NK-92 (cell line): ENCODE data around the gene STH.

Experiments used
- DNase-seq: peaks from one replicate; lab custom pipeline; 2025; ENCODE audit not compliant: unreplicated experiment; lab: John Stamatoyannopoulos, UW

Gene STH

DNA sequence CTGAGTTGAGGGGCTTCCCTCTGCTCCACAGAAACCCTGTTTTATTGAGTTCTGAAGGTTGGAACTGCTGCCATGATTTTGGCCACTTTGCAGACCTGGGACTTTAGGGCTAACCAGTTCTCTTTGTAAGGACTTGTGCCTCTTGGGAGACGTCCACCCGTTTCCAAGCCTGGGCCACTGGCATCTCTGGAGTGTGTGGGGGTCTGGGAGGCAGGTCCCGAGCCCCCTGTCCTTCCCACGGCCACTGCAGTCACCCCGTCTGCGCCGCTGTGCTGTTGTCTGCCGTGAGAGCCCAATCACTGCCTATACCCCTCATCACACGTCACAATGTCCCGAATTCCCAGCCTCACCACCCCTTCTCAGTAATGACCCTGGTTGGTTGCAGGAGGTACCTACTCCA lies 26.0 kb downstream of the STH start:
- no peak for DNase-seq

DNA sequence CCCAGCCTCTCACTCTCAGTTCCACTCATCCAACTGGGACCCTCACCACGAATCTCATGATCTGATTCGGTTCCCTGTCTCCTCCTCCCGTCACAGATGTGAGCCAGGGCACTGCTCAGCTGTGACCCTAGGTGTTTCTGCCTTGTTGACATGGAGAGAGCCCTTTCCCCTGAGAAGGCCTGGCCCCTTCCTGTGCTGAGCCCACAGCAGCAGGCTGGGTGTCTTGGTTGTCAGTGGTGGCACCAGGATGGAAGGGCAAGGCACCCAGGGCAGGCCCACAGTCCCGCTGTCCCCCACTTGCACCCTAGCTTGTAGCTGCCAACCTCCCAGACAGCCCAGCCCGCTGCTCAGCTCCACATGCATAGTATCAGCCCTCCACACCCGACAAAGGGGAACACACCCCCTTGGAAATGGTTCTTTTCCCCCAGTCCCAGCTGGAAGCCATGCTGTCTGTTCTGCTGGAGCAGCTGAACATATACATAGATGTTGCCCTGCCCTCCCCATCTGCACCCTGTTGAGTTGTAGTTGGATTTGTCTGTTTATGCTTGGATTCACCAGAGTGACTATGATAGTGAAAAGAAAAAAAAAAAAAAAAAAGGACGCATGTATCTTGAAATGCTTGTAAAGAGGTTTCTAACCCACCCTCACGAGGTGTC lies 26.6 kb downstream of the STH start:
- DNase-seq, result no peak

DNA sequence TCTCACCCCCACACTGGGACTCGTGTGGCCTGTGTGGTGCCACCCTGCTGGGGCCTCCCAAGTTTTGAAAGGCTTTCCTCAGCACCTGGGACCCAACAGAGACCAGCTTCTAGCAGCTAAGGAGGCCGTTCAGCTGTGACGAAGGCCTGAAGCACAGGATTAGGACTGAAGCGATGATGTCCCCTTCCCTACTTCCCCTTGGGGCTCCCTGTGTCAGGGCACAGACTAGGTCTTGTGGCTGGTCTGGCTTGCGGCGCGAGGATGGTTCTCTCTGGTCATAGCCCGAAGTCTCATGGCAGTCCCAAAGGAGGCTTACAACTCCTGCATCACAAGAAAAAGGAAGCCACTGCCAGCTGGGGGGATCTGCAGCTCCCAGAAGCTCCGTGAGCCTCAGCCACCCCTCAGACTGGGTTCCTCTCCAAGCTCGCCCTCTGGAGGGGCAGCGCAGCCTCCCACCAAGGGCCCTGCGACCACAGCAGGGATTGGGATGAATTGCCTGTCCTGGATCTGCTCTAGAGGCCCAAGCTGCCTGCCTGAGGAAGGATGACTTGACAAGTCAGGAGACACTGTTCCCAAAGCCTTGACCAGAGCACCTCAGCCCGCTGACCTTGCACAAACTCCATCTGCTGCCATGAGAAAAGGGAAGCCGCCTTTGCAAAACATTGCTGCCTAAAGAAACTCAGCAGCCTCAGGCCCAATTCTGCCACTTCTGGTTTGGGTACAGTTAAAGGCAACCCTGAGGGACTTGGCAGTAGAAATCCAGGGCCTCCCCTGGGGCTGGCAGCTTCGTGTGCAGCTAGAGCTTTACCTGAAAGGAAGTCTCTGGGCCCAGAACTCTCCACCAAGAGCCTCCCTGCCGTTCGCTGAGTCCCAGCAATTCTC lies 27.4 kb downstream of the STH start:
- no peak for DNase-seq

DNA sequence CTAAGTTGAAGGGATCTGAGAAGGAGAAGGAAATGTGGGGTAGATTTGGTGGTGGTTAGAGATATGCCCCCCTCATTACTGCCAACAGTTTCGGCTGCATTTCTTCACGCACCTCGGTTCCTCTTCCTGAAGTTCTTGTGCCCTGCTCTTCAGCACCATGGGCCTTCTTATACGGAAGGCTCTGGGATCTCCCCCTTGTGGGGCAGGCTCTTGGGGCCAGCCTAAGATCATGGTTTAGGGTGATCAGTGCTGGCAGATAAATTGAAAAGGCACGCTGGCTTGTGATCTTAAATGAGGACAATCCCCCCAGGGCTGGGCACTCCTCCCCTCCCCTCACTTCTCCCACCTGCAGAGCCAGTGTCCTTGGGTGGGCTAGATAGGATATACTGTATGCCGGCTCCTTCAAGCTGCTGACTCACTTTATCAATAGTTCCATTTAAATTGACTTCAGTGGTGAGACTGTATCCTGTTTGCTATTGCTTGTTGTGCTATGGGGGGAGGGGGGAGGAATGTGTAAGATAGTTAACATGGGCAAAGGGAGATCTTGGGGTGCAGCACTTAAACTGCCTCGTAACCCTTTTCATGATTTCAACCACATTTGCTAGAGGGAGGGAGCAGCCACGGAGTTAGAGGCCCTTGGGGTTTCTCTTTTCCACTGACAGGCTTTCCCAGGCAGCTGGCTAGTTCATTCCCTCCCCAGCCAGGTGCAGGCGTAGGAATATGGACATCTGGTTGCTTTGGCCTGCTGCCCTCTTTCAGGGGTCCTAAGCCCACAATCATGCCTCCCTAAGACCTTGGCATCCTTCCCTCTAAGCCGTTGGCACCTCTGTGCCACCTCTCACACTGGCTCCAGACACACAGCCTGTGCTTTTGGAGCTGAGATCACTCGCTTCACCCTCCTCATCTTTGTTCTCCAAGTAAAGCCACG lies 28.3 kb downstream of the STH start:
- no peak for DNase-seq

DNA sequence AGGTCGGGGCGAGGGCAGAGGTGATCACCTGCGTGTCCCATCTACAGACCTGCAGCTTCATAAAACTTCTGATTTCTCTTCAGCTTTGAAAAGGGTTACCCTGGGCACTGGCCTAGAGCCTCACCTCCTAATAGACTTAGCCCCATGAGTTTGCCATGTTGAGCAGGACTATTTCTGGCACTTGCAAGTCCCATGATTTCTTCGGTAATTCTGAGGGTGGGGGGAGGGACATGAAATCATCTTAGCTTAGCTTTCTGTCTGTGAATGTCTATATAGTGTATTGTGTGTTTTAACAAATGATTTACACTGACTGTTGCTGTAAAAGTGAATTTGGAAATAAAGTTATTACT lies 28.9 kb downstream of the STH start:
- DNase-seq, result no peak

DNA sequence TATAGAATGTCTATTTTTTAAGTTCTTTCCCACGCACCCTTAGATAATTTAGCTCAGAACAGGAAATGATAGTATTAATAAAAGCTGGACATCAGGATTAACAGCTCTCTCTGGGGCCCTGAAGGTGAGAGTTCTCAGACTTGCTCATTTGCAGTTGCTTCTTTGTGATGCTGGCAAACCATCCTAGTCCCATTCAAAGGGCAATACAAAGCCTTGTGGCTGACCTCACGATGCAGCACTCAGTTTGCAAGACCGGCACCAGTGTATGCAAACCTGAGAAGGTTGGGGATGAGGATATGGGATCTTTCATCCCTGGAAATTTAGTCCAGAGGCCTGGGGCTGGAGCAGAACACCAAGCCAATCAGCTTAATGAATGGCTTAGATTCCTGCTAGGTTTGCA lies 29.3 kb downstream of the STH start:
- no peak for DNase-seq

DNA sequence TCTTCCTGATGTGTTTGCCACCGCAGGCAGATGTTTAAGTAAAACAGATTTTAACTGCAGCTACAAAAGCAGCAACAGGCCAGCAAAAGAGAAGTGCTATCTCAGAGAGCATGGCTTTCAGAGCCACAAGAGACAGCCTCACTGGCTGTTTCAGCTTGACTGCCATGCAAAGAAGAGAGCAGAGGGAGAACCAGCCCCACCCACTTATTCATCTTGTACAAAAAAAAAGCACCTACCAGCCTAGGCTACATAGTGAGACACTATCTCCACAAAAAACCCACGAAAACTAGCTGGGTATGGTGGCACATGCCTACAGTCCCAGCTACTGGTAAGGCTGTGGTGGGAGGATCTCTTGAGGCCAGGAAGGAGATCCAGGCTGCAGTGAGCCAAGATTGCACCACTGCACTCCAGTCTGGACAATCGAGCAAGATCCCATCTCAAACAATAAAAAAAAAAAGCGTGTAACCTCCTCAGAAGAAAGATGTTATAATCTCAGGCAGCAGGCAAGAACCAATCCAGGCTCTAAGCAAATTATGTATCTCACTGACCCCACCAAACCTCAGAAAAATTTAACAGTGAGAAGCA lies 30.0 kb downstream of the STH start:
- DNase-seq, result no peak

DNA sequence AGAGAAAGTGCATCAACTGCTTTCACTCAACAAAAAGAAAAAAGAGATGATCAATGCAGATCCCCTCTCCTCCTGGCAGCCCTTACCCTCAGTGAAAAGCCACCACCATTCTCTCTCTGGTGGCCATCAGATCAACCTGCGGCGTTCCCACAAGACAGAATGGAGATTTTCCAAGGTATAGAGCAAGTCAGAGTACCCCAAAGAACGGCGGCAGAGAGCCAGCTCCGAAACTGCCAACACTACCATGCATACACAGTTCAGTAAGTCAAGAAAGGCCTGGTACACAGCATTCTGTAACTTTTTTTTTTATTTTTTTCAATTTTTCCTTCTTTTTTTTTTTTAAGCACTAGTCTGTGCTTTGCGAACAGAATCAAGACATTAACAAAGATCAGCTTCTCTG lies 30.6 kb downstream of the STH start:
- DNase-seq, result no peak

DNA sequence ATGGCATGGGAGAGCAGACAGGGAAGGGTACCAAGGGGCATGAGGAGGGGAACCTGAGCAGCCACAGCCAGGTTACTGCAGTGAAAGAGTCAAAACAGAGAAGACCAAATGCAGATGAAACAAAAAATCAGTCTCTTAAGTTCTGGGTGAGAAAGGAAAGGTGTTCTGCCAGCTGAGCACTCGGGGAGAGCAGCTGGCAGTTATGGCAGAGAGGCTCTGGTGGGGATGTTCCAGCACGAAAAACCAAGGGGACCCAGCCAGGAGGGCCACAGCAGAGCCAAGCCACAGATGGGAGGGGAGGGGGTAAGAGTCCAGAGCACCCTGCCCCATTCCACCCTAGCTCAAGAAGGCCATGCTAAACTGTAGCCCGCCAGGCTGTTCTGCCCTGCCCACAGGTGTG lies 31.7 kb downstream of the STH start:
- no peak for DNase-seq

DNA sequence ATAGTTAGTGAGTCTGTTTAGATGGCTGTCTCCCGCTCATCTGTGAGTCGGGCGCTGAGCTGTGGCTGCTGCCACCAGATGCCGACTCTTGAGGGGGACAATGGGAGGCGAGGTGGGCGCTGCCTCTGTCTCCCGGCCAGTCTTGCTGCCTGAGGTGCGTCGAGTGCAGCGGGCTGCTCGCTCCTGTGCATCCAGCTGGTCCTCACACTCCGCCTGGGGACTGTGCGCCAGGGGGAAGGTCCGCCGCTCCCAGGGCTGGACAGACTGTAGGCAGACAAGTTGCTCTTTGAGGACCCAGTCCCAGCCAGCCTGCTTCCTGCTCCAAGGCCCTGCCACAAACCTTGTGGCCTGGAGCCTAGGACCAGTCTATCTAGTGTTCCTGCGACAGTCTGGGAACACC lies 32.4 kb downstream of the STH start:
- DNase-seq, result no peak

DNA sequence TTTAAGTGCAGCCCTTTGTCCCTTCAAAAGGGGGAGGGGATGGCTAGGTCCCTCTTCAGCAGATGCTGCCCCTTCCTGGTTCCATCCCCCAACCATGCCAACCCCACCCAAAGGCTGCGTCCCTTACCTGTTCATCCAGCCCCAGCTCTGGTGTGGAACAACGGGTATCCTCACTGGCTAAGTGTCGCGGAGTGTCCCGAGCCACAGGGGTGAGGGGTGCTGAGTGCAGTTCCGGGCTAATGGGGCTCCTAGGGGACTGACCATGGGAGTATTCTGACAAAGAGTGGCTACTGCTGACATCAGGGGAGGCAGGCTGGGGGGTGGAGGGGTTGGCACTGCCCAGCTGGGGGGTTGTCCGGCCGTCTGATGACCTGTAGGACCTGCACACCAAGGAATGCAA lies 32.9 kb downstream of the STH start:
- DNase-seq, result no peak

DNA sequence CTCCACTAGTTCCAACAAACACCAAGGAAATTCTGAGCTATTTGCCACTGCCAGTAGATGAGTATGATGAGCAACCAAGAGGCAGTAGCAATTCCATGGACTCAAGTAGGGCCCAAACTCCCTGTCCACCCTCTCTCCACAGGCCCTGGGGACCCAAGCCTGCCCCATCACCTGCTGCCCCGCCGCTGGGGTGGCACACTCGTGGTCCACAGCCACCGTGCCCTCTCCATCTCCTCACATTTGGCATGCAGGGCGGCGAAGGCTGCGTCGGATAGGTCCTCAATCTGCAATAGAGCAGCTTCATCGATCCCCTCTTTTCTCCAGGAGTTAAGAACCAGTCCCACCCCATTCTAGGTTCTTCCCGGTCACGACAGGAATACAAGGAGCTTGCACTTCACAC lies 33.9 kb downstream of the STH start:
- DNase-seq, result no peak

DNA sequence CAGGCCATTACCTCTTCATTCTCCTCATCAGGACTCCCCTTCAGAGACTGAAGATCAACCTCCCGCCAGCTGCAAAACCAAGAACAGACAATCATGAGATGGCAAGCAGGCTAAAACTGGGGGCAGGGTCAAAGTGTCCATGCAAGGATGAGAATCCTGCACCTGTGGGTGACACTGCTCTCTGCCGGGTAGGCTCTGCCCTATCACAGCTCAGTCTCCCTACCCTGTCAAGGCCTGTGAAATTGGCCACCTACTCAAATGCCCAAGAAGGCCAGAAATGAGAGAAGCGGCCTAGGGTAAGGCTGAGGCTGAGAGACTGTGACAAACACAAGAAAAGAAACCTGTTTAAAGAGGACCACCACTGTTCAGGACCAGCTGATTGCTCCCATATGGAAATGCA lies 34.3 kb downstream of the STH start:
- no peak for DNase-seq

DNA sequence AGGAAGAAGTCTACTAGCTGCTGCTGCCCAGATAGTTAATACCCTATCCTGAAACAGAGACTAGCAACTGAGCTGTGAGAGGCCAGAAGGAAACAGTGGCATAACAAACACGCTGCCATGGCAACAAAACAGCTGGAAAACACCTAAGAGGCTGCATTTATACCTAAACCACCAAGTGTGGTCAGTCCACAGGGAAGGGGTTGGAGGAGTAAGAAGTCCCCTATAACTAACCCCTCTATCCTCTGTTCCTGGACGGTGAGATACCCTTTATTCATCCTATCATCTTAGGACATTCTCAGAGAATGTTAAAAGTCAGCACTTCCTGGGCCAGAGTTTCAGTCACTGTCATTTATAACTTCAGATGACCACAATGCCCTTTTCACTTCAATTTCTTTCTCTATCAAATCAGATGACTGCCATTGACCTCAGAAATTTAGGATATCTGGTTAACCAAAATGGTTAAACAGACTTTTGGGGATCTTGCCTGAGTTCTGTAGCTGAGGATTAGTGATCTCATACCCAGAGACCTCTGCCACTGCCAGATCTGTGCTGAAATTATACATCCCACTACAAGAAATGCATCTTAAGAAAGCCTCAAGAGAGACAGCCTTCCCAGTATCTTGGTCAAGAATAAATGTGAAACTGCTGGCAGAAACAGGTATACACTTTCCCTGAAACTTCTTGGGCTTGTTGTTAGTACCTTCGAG lies 36.2 kb downstream of the STH start:
- no peak for DNase-seq

DNA sequence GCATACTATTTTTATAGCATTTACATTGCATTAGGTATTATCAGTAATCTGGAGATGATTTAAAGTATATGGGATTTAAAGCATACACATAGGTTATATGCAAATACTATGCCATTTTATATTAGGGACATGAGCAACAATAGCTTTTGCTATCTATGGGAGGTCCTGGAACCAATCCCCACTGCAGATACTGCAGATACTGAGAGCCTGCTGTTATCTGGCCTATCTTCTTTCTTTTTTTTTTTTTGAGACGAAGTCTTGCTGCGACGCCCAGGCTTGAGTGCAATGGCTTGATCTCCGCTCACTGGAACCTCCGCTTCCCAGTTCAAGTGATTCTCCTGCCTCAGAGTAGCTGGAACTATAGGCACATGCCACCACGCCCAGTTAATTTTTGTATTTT lies 37.4 kb downstream of the STH start:
- no peak for DNase-seq

DNA sequence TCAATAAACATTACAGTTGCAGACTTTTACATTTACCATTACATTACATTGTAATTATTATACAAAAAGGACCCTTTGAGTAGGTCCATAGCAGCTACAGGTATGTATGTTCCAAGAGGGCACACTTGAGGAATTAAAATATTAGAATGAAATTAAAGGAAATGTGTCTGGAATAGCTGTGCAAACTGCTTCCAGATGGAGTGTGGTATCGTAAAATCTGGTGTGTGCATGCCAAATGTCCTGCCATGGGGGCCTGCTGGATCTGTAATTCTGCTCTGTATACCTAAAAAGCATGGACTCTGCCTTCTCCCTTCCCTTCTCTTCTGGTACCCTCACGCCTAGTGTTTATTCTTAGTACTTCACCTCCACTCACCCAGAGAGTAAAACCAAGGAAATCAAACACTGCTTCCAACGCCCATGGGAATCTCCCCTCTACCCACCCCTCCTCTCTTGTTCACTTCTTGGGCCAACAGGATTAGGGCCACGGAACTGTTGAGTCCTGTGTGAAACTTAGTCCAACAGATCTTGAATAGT lies 38.7 kb downstream of the STH start:
- no peak for DNase-seq

DNA sequence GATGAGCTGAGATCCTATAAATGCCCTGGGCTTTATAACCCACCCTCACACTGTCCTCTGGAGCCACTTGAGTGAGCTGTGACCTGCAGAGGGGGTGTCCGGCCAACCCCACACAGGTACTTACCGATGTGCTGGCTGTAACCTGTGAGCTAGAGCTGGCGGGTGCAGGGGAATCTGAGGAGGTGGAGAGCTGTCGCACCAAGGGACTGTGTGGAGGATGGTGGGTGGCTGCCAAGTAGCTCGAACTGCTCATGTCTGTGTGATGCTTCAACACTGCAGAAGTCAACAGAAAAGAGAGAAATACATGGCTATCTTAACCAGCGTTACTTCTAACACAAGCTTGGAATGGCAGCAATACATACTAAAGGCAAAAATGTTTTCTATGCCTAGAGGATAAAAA lies 39.4 kb downstream of the STH start:
- no peak for DNase-seq

DNA sequence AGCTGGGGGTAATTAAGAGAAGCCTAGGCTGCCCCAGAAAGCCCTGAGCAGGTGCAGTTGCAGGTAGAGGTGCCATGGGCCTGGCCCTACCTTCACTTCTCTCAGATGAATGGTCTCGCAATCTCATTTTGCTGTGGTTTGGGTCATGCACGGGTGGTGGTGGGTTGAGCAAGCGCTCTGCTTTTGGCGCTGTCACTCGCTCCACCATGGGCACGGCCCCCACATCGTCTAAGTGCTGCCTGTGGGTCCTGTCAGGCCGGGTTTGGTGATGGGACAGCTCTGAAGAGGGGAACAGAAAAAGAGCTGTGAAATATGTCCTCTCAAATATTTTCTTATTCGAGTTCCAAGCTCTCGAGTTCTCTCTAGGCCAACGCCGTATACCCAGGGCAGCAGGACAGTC lies 39.9 kb downstream of the STH start:
- no peak for DNase-seq

DNA sequence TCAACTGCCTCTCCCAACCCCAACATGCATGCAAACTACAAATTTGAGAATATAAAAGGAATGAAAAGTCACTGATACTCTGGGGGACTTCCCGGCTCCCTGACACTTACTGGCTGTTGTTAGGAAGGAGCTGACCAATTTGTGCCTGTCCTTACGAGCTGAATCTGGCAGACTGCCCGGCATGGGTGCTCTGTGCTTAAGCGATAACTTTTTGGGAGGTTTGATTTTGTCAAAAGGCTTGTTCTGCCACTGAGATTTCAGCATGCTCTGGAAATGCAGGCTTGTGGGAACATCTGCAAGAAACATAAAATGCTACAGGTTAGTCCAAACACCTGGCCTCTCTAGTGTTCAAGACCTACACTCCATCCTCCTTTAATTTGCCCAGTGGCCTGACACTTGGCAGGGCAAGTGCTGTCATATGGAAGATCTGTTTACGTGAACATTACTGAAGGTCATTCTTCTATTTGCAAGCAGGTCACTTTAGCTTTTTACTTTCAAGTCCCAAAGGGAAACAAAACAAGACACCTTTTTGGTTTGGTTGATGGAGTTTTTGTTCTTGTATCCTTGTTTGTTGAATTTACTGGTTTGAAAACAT lies 40.6 kb downstream of the STH start:
- DNase-seq, result no peak

DNA sequence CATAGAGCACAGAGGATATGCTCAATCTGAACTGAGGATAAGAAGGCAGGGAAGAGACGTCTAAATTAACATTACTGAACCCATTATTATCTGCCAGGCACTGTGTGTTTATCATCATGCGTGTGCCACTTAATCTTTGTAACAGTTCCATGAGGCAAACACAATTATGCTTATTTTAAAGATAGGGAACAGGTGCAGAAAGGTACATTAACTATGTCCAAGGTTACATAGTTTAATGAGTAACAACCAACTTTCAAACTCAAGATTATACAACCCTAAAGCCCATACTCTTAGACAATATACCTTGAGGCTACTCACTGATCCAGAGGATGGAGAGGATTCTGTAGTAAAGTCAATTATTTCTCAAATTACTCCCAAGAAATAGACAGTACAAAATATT lies 43.2 kb downstream of the STH start:
- DNase-seq, result no peak
